Mononuclear cell (primary cell): Measurements from ENCODE around the gene NFASC. TPM values are rescaled to one million over a fixed set of nuclear protein-coding genes. Genes with fewer than 3 reads are reported as not detected.

Source experiments
- H3K27me3 ChIP-seq: 2 replicates; pipeline ENCODE4 v1.6.0; 2011; ENCODE audit warnings: low read length, control low read depth; ENCODE audit not compliant: insufficient read depth
- H3K4me1 ChIP-seq: 2 replicates; pipeline ENCODE4 v1.5.1; 2011; ENCODE audit warnings: mild to moderate bottlenecking, low read length, control low read depth; ENCODE audit not compliant: insufficient read depth
- H3K4me3 ChIP-seq: 2 replicates; pipeline ENCODE4 v1.5.1; 2011; ENCODE audit warnings: mild to moderate bottlenecking, low read length, moderate library complexity
- H3K9me3 ChIP-seq: 2 replicates; pipeline ENCODE4 v1.5.1; 2011; ENCODE audit warnings: low read depth, mild to moderate bottlenecking, control low read depth, low read length
- total RNA-seq: library from RNA; depleted of rRNA; stranded (reverse); fragments of >200 nt; gene quantifications from one replicate; pipeline ENCODE4 v1.2.3, GENCODE V29; 2012

NFASC gene
- total RNA-seq, 1 donor, result under 0.01 TPM

- no peaks in the 10 kb centered on the region for H3K27me3 ChIP-seq
- H3K4me1 ChIP-seq, result no peaks in the 10 kb centered on the region
- H3K9me3 ChIP-seq, result no peaks in the 10 kb centered on the region
These were observed 187.3 kb downstream of the NFASC start for GRCh38 chr1:205057808-205058575.

DNA sequence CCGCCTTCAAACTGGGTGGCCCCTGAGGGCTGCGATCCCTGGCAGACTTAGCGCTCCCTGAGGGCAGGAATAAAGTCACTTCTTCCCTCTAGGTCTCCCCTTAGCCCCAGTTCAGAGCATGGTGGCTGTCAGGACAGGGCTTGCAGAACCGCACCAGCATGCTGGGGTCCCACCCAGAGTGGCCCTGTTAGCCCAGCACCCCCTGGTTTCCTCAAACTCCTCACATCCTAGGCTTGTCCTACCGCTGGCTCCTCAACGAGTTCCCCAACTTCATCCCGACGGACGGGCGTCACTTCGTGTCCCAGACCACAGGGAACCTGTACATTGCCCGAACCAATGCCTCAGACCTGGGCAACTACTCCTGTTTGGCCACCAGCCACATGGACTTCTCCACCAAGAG lies 188.2 kb downstream of the NFASC start:
- Histone ChIP-seq H3K4me3 (no peak overlapping the region), H3K9me3 (no peaks in the 10 kb centered on the region), H3K27me3 (no peaks in the 10 kb centered on the region), H3K4me1 (no peaks in the 10 kb centered on the region)

More at GRCh38 chr1:205057808-205058575, 187.3 kb downstream of the NFASC start:
- H3K4me3 ChIP-seq, result no peak overlapping the region

- Histone ChIP-seq H3K27me3 (no peaks in the 10 kb centered on the region), H3K4me1 (no peaks in the 10 kb centered on the region), H3K4me3 (no peak overlapping the region), H3K9me3 (no peaks in the 10 kb centered on the region)
These were observed 189.0 kb downstream of the NFASC start for GRCh38 chr1:205059660-205060059.

DNA sequence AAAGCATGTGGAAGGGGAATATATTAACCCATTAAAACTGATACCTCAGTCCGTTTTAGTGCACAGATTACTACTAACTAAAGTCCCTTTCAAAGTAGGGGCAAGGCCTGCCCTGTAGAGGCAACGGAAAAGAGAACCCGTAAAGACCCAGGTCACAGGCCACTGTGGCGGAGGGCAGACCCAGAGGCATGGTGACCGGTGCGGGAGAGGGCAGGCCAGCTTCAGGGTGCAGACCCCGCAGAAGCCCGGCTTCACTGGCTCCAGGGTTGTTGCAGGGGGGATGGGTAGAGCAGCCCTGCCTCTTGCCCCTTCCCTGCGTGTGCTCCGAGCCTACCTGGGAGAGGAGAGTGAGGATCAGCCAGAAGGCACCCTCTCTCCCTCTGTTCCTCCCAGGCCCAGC lies 190.1 kb downstream of the NFASC start:
- H3K4me3 ChIP-seq, result no peak overlapping the region
- no peaks in the 10 kb centered on the region for H3K4me1 ChIP-seq
- no peaks in the 10 kb centered on the region for H3K9me3 ChIP-seq
- H3K27me3 ChIP-seq, result no peaks in the 10 kb centered on the region

DNA sequence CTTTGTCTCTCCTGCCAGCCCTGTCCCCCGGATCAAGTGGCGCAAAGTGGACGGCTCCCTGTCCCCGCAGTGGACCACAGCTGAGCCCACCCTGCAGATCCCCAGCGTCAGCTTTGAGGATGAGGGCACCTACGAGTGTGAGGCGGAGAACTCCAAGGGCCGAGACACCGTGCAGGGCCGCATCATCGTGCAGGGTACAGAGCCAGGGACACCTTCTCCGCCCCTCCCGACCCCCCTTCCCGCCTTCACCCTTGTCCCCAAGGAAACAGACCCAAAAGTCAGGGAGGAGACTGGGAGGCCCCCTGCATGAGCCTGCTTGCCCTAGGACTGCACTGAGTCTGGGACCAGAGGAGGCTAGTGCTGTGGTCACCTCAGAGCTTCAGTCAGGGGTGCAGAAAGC lies 190.6 kb downstream of the NFASC start:
- Histone ChIP-seq H3K27me3 (no peaks in the 10 kb centered on the region), H3K9me3 (no peaks in the 10 kb centered on the region), H3K4me3 (no peak overlapping the region), H3K4me1 (no peaks in the 10 kb centered on the region)

DNA sequence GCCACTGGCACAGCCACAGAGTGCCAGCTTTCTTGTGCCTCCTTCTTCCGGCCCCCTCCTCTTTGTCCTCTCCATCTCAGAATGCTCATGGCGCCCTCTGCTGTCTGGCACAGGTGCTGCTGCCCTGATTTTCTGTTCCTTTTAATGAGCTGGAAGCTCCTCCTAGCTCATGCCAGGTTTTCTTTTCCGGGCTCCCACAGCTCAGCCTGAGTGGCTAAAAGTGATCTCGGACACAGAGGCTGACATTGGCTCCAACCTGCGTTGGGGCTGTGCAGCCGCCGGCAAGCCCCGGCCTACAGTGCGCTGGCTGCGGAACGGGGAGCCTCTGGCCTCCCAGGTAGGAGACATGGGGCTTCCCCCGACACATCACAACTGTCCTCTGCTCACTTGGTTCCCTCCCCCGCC lies 191.0 kb downstream of the NFASC start:
- Histone ChIP-seq H3K27me3 (no peaks in the 10 kb centered on the region), H3K4me1 (no peaks in the 10 kb centered on the region), H3K9me3 (no peaks in the 10 kb centered on the region), H3K4me3 (no peak overlapping the region)

- no peaks in the 10 kb centered on the region for H3K27me3 ChIP-seq
- H3K9me3 ChIP-seq, result no peaks in the 10 kb centered on the region
- H3K4me1 ChIP-seq, result no peaks in the 10 kb centered on the region
- H3K4me3 ChIP-seq, result no peak overlapping the region
These were observed 191.7 kb downstream of the NFASC start for GRCh38 chr1:205062319-205062718.

GRCh38 chr1:205062895-205063294 lies 192.2 kb downstream of the NFASC start:
- no peak overlapping the region for H3K4me3 ChIP-seq
- H3K9me3 ChIP-seq, result no peaks in the 10 kb centered on the region
- no peaks in the 10 kb centered on the region for H3K4me1 ChIP-seq
- no peaks in the 10 kb centered on the region for H3K27me3 ChIP-seq

DNA sequence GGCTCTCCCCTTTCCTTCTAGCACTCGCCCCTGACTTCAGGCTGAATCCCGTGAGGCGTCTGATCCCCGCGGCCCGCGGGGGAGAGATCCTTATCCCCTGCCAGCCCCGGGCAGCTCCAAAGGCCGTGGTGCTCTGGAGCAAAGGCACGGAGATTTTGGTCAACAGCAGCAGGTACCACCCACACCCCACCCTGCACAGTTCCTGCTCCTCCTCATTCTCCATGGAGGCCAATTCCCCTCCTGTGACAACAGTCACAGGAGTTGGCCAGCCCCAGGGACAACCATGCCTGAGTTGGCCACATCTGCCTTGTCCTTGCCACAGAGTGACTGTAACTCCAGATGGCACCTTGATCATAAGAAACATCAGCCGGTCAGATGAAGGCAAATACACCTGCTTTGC lies 193.6 kb downstream of the NFASC start:
- Histone ChIP-seq H3K27me3 (no peaks in the 10 kb centered on the region), H3K9me3 (no peaks in the 10 kb centered on the region), H3K4me1 (no peaks in the 10 kb centered on the region), H3K4me3 (no peak overlapping the region)

DNA sequence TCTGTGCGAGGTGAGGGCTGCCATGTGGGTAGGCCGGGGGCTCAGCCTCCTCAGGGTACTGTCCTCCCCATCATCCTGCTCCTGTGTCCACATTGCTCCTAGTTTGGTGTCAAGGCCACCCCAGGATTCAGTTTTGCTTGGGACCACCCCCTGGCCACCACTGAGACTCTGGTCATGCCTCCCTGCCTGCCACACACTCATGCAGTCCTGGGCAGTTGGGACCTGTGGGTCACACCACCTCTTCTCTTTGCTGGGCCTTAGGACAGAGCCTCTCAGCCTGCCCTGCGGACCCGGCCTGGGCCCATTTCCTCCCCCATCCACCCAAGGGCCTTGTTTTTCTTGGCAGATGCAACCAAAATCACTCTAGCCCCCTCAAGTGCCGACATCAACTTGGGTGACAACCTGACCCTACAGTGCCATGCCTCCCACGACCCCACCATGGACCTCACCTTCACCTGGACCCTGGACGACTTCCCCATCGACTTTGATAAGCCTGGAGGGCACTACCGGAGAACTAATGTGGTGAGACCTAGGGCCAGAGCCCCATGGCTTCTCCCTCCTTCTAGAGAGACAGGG lies 194.2 kb downstream of the NFASC start:
- Histone ChIP-seq H3K27me3 (no peaks in the 10 kb centered on the region), H3K4me1 (no peaks in the 10 kb centered on the region), H3K4me3 (no peak overlapping the region), H3K9me3 (no peaks in the 10 kb centered on the region)

GRCh38 chr1:205065666-205066065 lies 195.0 kb downstream of the NFASC start:
- Histone ChIP-seq H3K4me1 (no peaks in the 10 kb centered on the region), H3K4me3 (no peak overlapping the region), H3K27me3 (no peaks in the 10 kb centered on the region), H3K9me3 (no peaks in the 10 kb centered on the region)

GRCh38 chr1:205066141-205066818 lies 195.6 kb downstream of the NFASC start:
- Histone ChIP-seq H3K27me3 (no peaks in the 10 kb centered on the region), H3K4me3 (no peak overlapping the region), H3K4me1 (no peaks in the 10 kb centered on the region), H3K9me3 (no peaks in the 10 kb centered on the region)

- no peaks in the 10 kb centered on the region for H3K9me3 ChIP-seq
- no peaks in the 10 kb centered on the region for H3K27me3 ChIP-seq
- H3K4me3 ChIP-seq, result no peak overlapping the region
- H3K4me1 ChIP-seq, result no peaks in the 10 kb centered on the region
These were observed 196.4 kb downstream of the NFASC start for GRCh38 chr1:205067031-205067430.

- no peak overlapping the region for H3K4me3 ChIP-seq
- no peaks in the 10 kb centered on the region for H3K4me1 ChIP-seq
- H3K9me3 ChIP-seq, result no peaks in the 10 kb centered on the region
- H3K27me3 ChIP-seq, result no peaks in the 10 kb centered on the region
These were observed 197.3 kb downstream of the NFASC start for GRCh38 chr1:205068001-205068400.

DNA sequence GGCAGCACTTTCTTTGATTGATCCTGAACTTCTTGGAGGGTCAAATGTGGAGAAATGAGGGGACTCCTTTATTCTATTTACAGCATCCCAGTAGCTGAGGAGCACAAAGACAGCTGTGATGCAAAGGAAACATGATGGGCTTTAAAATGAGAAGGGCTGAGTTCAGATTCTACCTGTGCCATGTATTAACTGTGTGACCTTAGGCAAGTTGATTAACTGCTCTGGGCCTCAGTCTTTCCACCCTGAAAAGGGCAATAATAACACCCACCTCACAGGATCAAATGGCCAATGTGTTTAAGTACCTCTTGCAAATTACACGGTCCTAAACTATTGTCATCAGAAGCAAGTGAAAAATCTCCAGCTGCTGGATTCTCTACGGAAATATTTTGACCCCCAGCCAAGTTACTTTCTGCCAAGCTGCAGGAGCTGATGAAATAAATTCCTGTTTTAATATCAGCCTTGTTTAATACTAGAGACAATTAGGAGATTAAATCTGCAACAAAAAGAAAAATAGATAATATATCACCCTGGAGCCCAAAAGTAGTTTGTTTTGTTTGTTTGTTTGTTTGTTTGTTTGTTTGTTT lies 197.9 kb downstream of the NFASC start:
- H3K4me1 ChIP-seq, result no peaks in the 10 kb centered on the region
- no peak overlapping the region for H3K4me3 ChIP-seq
- no peaks in the 10 kb centered on the region for H3K27me3 ChIP-seq
- H3K9me3 ChIP-seq, result no peaks in the 10 kb centered on the region
